ENCODE results near the gene FCSK.

The FCSK gene

GRCh38 chr16:70421473-70422311 is 32.7 kb upstream of the FCSK start:
- no peak for TF ChIP-seq ZNF274 (IDR thresholded peaks at IDR 0.05; ENCODE audit: low read depth, low read length)
- no peak overlapping the region for H3K4me3 ChIP-seq (ENCODE audit: low read length)

GRCh38 chr16:70422543-70422942 is 31.9 kb upstream of the FCSK start:
- TF ChIP-seq ZNF274 (IDR thresholded peaks at IDR 0.05; ENCODE audit: low read depth, low read length), result no peak
- H3K4me3 ChIP-seq (ENCODE audit: low read length), result no peak overlapping the region

- no peak for TF ChIP-seq ZNF274 (IDR thresholded peaks at IDR 0.05; ENCODE audit: low read depth, low read length)
- peak overlapping the region; percentile 0; the same call in 1 of the 2 replicates for H3K4me3 ChIP-seq (ENCODE audit: low read length)
Measured at GRCh38 chr16:70427786-70428177, 26.6 kb upstream of the FCSK start.

DNA sequence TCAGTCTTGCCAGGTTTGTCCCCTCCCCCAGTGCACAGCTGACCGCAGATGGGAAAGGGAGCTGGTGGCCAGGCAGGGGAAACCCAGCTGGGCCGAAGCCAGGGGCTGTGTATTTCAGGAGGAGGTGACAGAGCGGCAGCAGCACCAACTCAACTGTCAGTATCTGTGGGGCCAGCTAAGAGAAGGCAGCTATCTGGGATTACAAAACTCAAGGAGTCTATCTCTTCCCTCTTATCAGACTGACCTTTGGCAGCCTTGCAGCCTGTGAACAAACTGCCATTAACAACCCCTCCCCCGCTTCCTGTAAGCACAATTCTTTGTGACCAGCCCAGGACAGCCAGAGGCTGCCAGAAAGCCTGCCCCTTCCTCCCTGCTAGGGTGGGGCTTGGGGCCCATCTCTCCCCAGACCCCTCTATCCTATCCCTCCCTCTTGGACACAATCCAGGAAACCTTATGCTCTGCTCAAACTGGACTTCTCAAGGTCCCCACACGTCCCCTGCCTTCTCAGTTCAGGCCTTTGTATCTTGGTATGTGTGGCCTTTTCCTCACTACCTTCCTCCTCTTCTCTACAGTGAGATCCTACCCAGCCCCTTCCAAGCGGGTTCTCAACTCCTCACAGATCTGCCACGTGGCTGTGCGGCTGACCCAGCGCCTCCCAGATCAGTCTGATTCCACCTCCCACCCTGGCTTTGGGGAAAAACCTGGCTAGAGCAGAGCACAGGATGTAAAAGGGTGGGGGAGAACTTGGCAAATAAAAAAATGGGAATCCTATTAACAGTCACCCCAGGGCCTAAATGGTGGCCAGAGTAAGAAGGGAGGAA is 26.0 kb upstream of the FCSK start:
- H3K4me3 ChIP-seq (ENCODE audit: low read length), result peak overlapping the region; percentile 6; the same call in 1 of the 2 replicates

GRCh38 chr16:70429888-70430666 is 24.3 kb upstream of the FCSK start:
- TF ChIP-seq ZNF274 (IDR thresholded peaks at IDR 0.05; ENCODE audit: low read depth, low read length), result no peak

More for the DNA sequence above, 26.0 kb upstream of the FCSK start:
- TF ChIP-seq ZNF274 (IDR thresholded peaks at IDR 0.05; ENCODE audit: low read depth, low read length), result no peak

GRCh38 chr16:70430667-70431536 is 23.5 kb upstream of the FCSK start:
- no peak for TF ChIP-seq ZNF274 (IDR thresholded peaks at IDR 0.05; ENCODE audit: low read depth, low read length)
- H3K4me3 ChIP-seq (ENCODE audit: low read length), result peak overlapping the region; percentile 21; the same call in 1 of the 2 replicates

More at GRCh38 chr16:70429888-70430666, 24.3 kb upstream of the FCSK start:
- H3K4me3 ChIP-seq (ENCODE audit: low read length), result no peak overlapping the region; the same call in 1 of the 2 replicates

DNA sequence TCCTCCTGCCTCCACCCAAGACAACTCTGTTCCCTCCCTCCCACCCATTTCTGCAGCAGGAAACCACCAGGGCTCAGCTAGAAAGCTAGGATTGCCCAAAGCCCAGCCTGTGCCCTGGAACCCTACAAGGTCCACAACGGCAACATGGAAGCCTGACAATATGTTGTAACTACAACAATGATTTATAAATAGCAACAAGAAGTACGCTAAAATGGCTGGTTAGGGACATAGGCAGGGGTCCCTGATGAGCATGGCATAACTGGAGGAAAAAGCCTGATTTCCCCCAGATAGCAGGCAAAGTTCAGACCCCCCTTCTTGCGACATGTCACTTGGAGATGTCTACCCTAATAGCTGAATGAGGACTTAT is 22.1 kb upstream of the FCSK start:
- H3K4me3 ChIP-seq (ENCODE audit: low read length), result peak overlapping the region; percentile 21; the same call in 1 of the 2 replicates
- no peak for TF ChIP-seq ZNF274 (IDR thresholded peaks at IDR 0.05; ENCODE audit: low read depth, low read length)

DNA sequence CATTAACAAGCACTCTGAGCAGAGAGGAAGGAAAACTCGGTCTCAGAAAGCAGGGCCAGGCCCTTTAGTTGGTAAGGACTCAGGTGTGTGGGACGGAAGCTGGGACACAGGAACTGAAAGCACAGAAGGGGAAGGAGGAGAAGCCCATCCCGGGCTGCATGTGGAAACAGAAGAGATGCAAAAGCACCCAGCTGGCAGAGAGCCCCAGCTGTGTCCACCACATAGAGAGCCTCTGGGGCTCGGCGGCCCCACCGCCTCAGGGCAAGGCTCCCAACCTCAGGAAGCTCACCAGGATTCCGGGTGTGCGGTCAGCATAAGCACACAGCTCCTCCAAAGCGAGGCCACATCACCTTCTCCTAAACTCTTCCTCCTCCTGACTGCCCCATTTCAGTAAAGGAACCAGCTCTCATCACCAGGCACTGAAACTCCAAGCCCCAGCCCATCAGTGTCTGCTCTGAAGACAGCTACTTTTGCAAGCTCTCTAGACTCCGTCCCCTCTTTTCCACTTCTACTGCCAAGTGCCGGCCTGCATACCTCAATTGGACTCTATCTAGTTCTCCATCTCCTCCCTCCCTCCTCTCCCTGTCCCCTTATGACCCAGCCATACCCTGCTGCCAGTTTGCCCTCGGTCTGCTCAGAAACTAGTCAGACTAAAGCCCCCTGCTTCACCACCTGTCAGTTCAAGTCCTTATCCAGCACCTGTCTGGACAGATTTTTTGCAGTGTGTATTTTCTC is 21.5 kb upstream of the FCSK start:
- peak overlapping the region; percentile 40; the same call in 1 of the 2 replicates for H3K4me3 ChIP-seq (ENCODE audit: low read length)
- TF ChIP-seq ZNF274 (IDR thresholded peaks at IDR 0.05; ENCODE audit: low read depth, low read length), result no peak

DNA sequence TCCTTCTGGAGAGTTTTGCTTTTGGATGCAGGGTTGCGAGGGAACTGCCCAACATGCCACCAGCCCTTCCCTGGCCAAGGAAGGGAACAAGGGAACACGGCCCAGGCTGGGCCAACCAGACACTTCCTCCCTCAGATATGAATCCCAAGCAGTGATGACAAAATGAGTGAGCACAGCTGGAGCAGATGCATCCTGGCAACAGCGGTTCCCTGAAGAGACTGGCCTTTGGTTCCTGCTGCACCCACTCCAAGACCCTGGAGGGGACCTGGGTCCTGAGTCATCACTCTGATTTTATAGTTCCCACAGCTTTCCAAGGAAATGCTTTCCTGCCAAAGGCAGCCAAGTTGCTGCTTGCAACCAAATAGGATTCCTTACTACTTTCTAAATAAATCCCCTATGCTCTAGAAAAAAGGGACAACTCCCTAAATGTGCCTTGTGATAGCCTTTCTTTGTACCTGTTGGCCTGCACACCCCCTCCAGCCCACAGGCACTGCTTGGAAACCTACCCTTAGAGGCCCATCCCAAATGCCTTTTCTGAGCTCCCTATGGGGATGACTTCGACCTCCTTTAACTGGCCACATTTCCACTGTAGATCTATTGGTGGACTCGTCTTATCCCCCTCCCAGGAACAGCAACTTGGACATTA is 20.8 kb upstream of the FCSK start:
- TF ChIP-seq ZNF274 (IDR thresholded peaks at IDR 0.05; ENCODE audit: low read depth, low read length), result no peak
- H3K4me3 ChIP-seq (ENCODE audit: low read length), result peak overlapping the region; percentile 40; the same call in 1 of the 2 replicates

DNA sequence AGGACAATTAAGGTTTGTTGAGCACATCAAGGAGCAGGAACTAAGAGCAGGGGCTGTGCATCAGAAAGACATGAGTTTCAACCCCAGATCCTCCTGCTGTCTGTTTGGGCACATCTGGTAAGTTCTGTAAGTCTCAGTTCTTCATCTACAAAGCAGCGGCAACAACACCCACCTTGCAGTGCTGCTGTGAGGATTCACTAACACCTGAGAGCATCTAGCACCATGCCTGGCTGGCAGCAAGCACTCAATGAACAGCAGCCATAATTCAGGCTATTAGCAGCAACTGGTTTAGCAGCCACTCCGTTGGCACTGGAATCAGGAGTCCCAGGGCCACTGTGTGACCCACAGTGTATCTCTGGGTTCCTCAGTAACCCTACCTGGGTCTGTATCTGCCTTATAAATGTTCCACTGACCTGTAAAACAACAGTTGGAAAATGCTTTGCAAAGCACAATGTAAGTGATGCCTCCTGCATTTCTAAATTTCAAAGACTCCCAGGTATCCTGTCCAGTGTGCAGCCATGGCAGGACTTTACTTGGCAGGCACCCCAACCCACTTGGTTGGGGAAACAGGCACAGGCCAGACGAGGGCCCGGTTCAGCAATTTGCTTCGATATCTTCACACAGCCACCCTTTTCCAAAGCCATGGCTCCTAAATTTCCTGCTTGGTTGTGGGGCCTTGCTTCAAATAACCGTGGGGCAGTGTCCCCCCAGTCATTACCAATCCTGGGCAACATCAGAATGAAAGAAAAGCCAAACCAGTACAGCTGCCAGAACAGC is 19.7 kb upstream of the FCSK start:
- no peak for TF ChIP-seq ZNF274 (IDR thresholded peaks at IDR 0.05; ENCODE audit: low read depth, low read length)

DNA sequence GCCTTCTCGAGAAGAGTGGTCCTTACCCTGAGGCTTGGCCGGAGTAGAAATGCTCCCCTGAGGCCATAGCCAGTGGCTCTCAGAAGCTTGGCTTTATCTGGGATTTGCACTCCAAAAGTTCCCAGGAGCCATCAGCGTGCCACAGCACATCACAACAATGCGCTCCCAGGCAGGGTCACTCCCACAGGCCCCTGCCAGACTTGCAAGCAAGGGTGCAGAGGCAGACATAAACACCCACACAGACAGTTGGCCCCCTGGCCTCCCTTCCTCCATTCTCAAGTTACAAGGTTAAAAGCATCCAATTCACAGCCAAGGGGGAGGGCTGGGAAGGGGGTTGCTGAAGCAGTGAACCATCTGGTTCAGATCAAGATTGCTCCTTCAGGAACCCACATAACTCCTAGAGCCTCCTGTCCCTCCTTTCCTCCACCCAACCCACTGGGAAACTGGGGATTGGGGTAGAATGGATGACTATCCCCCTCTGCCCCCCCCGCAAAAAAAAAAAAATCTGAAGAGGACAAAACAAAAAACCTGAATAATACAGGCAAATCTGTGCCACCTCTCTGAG is 17.3 kb upstream of the FCSK start:
- peak overlapping the region; percentile 92 for H3K4me3 ChIP-seq (ENCODE audit: low read length)
- TF ChIP-seq ZNF274 (IDR thresholded peaks at IDR 0.05; ENCODE audit: low read depth, low read length), result no peak

More for the DNA sequence above, 19.7 kb upstream of the FCSK start:
- no peak overlapping the region; the same call in 1 of the 2 replicates for H3K4me3 ChIP-seq (ENCODE audit: low read length)

Data from GM08714 (cell line).